HepG2 (cell line): ENCODE measurements around the gene MAP7D3.

ENCODE experiments used
- ARNT2 ChIP-seq: sonication (generic); formaldehyde crosslinking; IDR thresholded peaks from 2 replicates; pipeline ENCODE4 v1.8.0; 2022; ENCODE audit warnings: mild to moderate bottlenecking, low read depth, missing genetic modification reagents, moderate library complexity
- BHLHE40 ChIP-seq: IDR thresholded peaks from 2 replicates; pipeline ENCODE4 v1.6.1; 2011; ENCODE audit warnings: low read length, improper control_type of control experiment
- KAT2B ChIP-seq: fragments of 150-350 bp; IDR thresholded peaks from 2 replicates; pipeline ENCODE4 v1.6.1; 2014; ENCODE audit warnings: low read depth, low read length, borderline replicate concordance
- POLR2A ChIP-seq, 2 experiments: IDR thresholded peaks; 2 replicates each; pipeline ENCODE4 v1.6.1; 2011; ENCODE audit warnings: low read depth in 2 of 2, low read length in 2 of 2, mild to moderate bottlenecking in 1 of 2, moderate library complexity in 1 of 2; ENCODE audit not compliant: insufficient read depth in 1 of 2
- TAF15 ChIP-seq: fragments of 200-400 bp; formaldehyde crosslinking; IDR thresholded peaks from one replicate; pipeline ENCODE4 v1.6.1; 2018; ENCODE audit warnings: mild to moderate bottlenecking, low read depth, low read length; ENCODE audit not compliant: poor library complexity, severe bottlenecking
- ZFX ChIP-seq: sonication (generic); formaldehyde crosslinking; IDR thresholded peaks from 2 replicates; pipeline ENCODE4 v1.4.0; 2020; ENCODE audit warnings: mild to moderate bottlenecking, low read depth, missing genetic modification reagents, moderate library complexity
- ZNF546 ChIP-seq: sonication (generic); formaldehyde crosslinking; conservative IDR thresholded peaks from 2 replicates; pipeline ENCODE4 v1.8.1; 2023; ENCODE audit warnings: mild to moderate bottlenecking, missing genetic modification reagents
- ZNF780A ChIP-seq: sonication (generic); formaldehyde crosslinking; IDR thresholded peaks from 2 replicates; pipeline ENCODE4 v1.8.0; 2022; ENCODE audit warnings: mild to moderate bottlenecking, missing genetic modification reagents, moderate library complexity
- TF ChIP-seq, protein P1 (sequence below): IDR thresholded peaks from 2 replicates; pipeline ENCODE4 v1.6.1; 2016; ENCODE audit warnings: low read depth, control low read depth

DNA sequence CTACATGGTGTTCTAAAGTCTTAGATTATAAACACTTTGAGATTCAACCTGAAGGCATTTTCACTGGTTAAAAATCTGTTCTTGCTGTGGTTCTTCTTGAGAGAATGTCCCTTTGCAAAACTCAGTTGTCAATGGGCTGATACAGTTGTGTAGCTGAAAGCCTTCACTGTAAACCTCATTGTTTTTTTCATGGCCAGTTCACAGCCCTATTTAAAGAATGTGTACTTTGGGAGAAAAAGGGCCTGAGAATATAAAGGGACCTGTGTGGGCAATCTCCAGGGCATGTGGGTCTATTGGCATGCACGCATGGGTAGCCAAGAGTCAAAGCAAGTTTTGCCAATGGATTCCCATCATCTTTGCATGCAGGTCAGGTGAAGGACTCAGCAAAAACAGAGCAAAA, 7.8 kb upstream of the MAP7D3 start:
- no peak for TF ChIP-seq BHLHE40
- TF ChIP-seq, protein P1, sequence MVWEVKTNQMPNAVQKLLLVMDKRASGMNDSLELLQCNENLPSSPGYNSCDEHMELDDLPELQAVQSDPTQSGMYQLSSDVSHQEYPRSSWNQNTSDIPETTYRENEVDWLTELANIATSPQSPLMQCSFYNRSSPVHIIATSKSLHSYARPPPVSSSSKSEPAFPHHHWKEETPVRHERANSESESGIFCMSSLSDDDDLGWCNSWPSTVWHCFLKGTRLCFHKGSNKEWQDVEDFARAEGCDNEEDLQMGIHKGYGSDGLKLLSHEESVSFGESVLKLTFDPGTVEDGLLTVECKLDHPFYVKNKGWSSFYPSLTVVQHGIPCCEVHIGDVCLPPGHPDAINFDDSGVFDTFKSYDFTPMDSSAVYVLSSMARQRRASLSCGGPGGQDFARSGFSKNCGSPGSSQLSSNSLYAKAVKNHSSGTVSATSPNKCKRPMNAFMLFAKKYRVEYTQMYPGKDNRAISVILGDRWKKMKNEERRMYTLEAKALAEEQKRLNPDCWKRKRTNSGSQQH (CRISPR knock-in tag): no peak
- TF ChIP-seq ZFX (CRISPR knock-in tag): no peak
- no peak for TF ChIP-seq KAT2B
- no peak for TF ChIP-seq ZNF546 (CRISPR knock-in tag)
- TF ChIP-seq ZNF780A (CRISPR knock-in tag): no peak
- no peak for TF ChIP-seq ARNT2
- TF ChIP-seq TAF15: no peak
- TF ChIP-seq POLR2A (IDR thresholded peaks at IDR 0.05; ENCODE audit: insufficient read depth in 1 of 2, low read depth in 2 of 2, low read length in 2 of 2): no peak
